SU-DHL-6 (cell line): ENCODE data around the gene RPTOR.

Experiments used
- H2AFZ ChIP-seq: fragments of 200-600 bp; sonication (generic); 2 replicates; pipeline ENCODE4 v1.6.1; 2014; ENCODE audit warnings: low read depth, mild to moderate bottlenecking, moderate library complexity, mixed read lengths, antibody characterized with exemption, low read length; ENCODE audit not compliant: severe bottlenecking
- H3F3A ChIP-seq: fragments of 200-600 bp; shearing (Covaris generic); 2 replicates; pipeline ENCODE4 v1.6.0; 2016; ENCODE audit warnings: antibody characterized with exemption, mild to moderate bottlenecking; ENCODE audit not compliant: insufficient read depth
- H3K27ac ChIP-seq: fragments of 200-600 bp; sonication (generic); 2 replicates; pipeline ENCODE4 v1.5.1; 2016; ENCODE audit warnings: low read depth, mild to moderate bottlenecking, low read length, moderate library complexity, mixed read lengths
- H3K27me3 ChIP-seq: fragments of 200-600 bp; sonication (generic), shearing (Covaris generic); 2 replicates; pipeline ENCODE4 v1.6.0; 2014; ENCODE audit warnings: mild to moderate bottlenecking, low read length
- H3K36me3 ChIP-seq: fragments of 200-600 bp; sonication (generic); 2 replicates; pipeline ENCODE4 v1.6.1; 2014; ENCODE audit warnings: mild to moderate bottlenecking, low read length, mixed read lengths
- H3K4me2 ChIP-seq: fragments of 300-600, 200-600 bp; shearing (Covaris generic), sonication (generic); 2 replicates; pipeline ENCODE4 v1.6.0; 2014; ENCODE audit warnings: low read length, low read depth, mild to moderate bottlenecking; ENCODE audit not compliant: poor library complexity, severe bottlenecking
- H3K4me3 ChIP-seq: fragments of 200-600 bp; sonication (generic); 2 replicates; pipeline ENCODE4 v1.5.1; 2014; ENCODE audit warnings: antibody characterized with exemption, low read length, mild to moderate bottlenecking, mixed read lengths; ENCODE audit not compliant: insufficient read depth, poor library complexity, severe bottlenecking
- H3K79me2 ChIP-seq: fragments of 200-600 bp; sonication (generic); 2 replicates; pipeline ENCODE4 v1.6.1; 2014; ENCODE audit warnings: mild to moderate bottlenecking, low read length, moderate library complexity; ENCODE audit not compliant: insufficient read depth
- H3K9ac ChIP-seq: fragments of 200-600 bp; sonication (generic); 2 replicates; pipeline ENCODE4 v1.7.0; 2014; ENCODE audit warnings: mild to moderate bottlenecking, low read length
- H3K9me2 ChIP-seq: fragments of 200-600 bp; sonication (generic); replicated peaks from 2 replicates; pipeline ENCODE4 v1.6.1; 2014; ENCODE audit warnings: low read length; ENCODE audit not compliant: insufficient read depth
- H3K9me3 ChIP-seq: fragments of 200-600 bp; sonication (generic); 2 replicates; pipeline ENCODE4 v1.6.1; 2014; ENCODE audit warnings: low read length, mixed read lengths; ENCODE audit not compliant: insufficient read depth
- H4K20me1 ChIP-seq: fragments of 200-600 bp; sonication (generic); 2 replicates; pipeline ENCODE4 v1.6.1; 2014; ENCODE audit warnings: low read depth, mild to moderate bottlenecking, antibody characterized with exemption, low read length, moderate library complexity, mixed read lengths
- CTCF ChIP-seq: fragments of 200-600 bp; sonication (generic); IDR thresholded peaks from one replicate; pipeline ENCODE4 v1.5.1; 2017; ENCODE audit warnings: antibody characterized with exemption, mild to moderate bottlenecking, low read length, moderate library complexity; ENCODE audit not compliant: insufficient read depth, poor library complexity, severe bottlenecking
- EZH2phosphoT487 ChIP-seq: fragments of 200-600 bp; sonication (generic), shearing (Covaris generic); conservative IDR thresholded peaks from 2 replicates; pipeline ENCODE4 v1.6.1; 2018; ENCODE audit warnings: mild to moderate bottlenecking, antibody characterized with exemption, low read length, moderate library complexity, mixed read lengths

RPTOR gene

GRCh38 chr17:80749611-80750010, 205.0 kb downstream of the RPTOR start:
- Histone ChIP-seq H3K36me3 (no peaks in the 10 kb centered on the region), H2AFZ (no peak overlapping the region), H3K9me3 (no peaks in the 10 kb centered on the region), H3K9ac (no peak overlapping the region), H3F3A (no peaks in the 10 kb centered on the region), H3K9me2 (no peaks in the 10 kb centered on the region), H3K27ac (no peak overlapping the region), H3K79me2 (no peaks in the 10 kb centered on the region), H3K4me3 (no peak overlapping the region), H3K27me3 (no peaks in the 10 kb centered on the region), H4K20me1 (no peaks in the 10 kb centered on the region), H3K4me2 (no peak overlapping the region)
- TF ChIP-seq EZH2phosphoT487 (no peak), CTCF (no peak)

GRCh38 chr17:80750263-80750662, 205.6 kb downstream of the RPTOR start:
- H3K9ac ChIP-seq = no peak overlapping the region
- TF ChIP-seq CTCF (no peak), EZH2phosphoT487 (no peak)

GRCh38 chr17:80751070-80751945, 206.7 kb downstream of the RPTOR start:
- Histone ChIP-seq H3K4me3 (no peak overlapping the region), H3K4me2 (no peak overlapping the region), H3K9me2 (no peaks in the 10 kb centered on the region), H2AFZ (no peak overlapping the region), H3K27me3 (no peaks in the 10 kb centered on the region), H3F3A (no peaks in the 10 kb centered on the region), H3K9ac (no peak overlapping the region), H3K79me2 (no peaks in the 10 kb centered on the region), H3K36me3 (no peaks in the 10 kb centered on the region), H4K20me1 (no peaks in the 10 kb centered on the region), H3K9me3 (no peaks in the 10 kb centered on the region), H3K27ac (no peak overlapping the region)
- TF ChIP-seq CTCF (no peak), EZH2phosphoT487 (no peak)

More at GRCh38 chr17:80750263-80750662, 205.6 kb downstream of the RPTOR start:
- Histone ChIP-seq H4K20me1 (no peaks in the 10 kb centered on the region), H3K79me2 (no peaks in the 10 kb centered on the region), H3K27ac (no peak overlapping the region), H2AFZ (no peak overlapping the region), H3K4me2 (no peak overlapping the region), H3F3A (no peaks in the 10 kb centered on the region), H3K36me3 (no peaks in the 10 kb centered on the region), H3K4me3 (no peak overlapping the region), H3K9me2 (no peaks in the 10 kb centered on the region), H3K9me3 (no peaks in the 10 kb centered on the region), H3K27me3 (no peaks in the 10 kb centered on the region)
